A204.1 (cell line): ENCODE measurements around the gene RSRP1.

Source experiments
- FAIRE-seq: peaks from 2 replicates; lab custom pipeline; 2012; peaks lifted over from hg19 to GRCh38; lab: Jason Lieb, UNC

Gene RSRP1

GRCh38 chr1:25217598-25218232 lies 29.5 kb downstream of the RSRP1 start:
- no peak for FAIRE-seq

- FAIRE-seq, result no peak
These were observed 30.2 kb downstream of the RSRP1 start for GRCh38 chr1:25217015-25217414.

DNA sequence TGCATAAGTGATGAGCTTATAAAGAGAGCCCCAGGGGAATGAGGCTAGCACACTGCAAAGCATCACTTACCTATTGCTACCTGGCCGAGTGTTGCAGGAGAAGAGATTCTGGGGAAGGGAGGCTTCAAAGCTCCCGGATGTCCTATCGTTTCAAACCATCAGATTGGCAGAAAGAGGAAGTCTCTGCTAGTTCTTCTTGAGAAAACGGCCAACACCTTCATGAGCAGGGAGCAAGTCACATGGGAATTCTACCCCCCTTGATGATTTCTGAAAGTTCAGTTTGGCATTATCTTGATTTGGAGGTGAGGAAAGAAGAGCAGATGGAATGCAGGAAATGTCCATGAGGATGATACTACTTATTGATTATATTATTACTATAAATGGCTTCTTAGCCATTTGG lies 31.1 kb downstream of the RSRP1 start:
- FAIRE-seq, result no peak

GRCh38 chr1:25212725-25213124 lies 34.5 kb downstream of the RSRP1 start:
- no peak for FAIRE-seq

- FAIRE-seq, result no peak
These were observed 36.5 kb downstream of the RSRP1 start for GRCh38 chr1:25210728-25211127.

DNA sequence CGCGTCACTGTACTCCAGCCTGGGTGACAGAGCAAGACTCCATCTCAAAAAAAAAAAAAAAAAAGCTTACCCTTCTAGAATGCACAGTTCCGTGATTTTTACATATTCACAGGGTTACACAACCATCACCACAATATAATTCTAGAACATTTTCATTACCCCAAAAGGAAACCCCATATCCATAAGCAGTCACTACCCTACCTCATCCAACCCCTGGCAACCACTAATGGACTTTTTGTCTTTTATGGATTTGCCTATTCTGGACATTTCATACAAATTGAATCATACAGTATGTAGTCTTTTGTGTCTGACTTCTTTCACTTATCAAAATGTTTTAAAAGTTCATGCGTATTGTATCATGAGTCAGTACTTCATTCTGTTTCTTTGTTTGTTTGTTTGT lies 37.7 kb downstream of the RSRP1 start:
- no peak for FAIRE-seq

DNA sequence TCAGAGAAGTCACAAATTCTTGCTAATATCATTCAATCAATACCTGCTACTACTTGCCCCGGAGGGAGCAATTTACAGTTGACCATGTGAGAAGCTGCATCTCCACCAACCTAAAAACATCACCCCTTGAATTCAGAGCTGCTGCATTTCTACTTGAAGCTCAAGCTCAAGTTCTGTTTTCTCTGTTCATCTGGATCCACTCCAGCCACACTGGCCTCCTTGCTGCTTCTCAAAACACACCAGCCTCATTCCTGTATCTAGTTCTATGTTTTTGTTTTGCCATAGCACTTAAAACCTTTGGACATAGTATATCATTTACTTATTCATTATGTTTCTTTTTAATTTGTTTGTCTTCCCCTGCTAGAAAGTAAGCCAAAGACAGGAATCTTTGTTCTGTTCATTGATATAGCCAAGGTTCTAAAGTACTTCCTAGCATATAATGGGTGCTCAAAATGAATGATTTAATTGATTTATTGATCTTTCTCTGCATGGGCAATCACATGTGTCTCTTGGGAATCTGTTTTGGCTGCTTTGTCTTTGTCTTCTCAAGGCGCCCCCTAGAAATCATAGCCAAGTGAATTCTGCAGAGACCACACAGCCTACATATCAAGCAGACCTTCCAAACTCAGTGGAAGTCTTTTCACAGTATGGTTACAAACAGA lies 38.6 kb downstream of the RSRP1 start:
- no peak for FAIRE-seq

GRCh38 chr1:25208092-25208491 lies 39.2 kb downstream of the RSRP1 start:
- FAIRE-seq, result no peak

DNA sequence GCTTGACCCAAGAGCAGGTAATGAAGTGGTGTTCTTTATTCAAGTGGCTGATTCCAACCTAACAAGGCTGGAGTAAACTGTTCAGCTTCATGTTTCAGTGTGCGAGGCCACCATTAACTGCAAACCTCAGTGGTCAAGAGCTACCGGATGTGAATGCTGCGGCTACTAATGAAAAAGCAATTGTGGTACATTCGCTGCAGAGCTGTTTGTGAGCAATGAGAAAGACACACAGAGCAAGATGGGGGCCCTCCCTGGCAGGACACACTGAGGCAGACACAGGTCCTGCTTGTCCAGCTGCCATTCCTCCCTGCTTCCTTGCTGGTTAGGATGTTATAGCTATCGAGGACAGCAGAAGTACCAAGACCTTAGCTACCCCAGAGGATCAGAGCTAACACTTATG lies 41.1 kb downstream of the RSRP1 start:
- FAIRE-seq, result no peak

DNA sequence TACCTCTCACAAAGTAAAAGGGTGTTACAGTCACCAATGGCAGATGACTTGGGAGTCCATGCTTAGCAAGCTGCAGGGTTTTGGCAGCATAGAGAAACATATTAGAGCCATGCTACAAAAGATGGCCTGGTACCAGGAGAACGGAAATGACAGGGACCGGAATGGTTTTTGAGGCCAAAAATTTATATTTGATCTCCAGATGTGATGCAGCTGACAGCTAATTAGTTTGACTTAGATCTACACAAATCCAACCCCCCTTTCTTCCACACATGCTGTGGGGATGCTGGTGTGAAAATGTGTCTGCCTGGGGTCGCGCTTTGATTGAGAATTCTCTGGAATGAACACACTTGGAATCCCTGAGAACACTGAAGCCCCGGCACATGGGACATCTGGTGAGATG lies 41.5 kb downstream of the RSRP1 start:
- FAIRE-seq, result no peak

- FAIRE-seq, result peak; percentile 56
These were observed 42.3 kb downstream of the RSRP1 start for GRCh38 chr1:25204797-25205480.

GRCh38 chr1:25201006-25201405 lies 46.2 kb downstream of the RSRP1 start:
- FAIRE-seq, result no peak

GRCh38 chr1:25199819-25200620 lies 47.2 kb downstream of the RSRP1 start:
- no peak for FAIRE-seq

GRCh38 chr1:25198663-25199252 lies 48.5 kb downstream of the RSRP1 start:
- FAIRE-seq, result no peak

GRCh38 chr1:25197982-25198662 lies 49.1 kb downstream of the RSRP1 start:
- no peak for FAIRE-seq

- FAIRE-seq, result no peak
These were observed 49.8 kb downstream of the RSRP1 start for GRCh38 chr1:25197235-25197975.

- no peak for FAIRE-seq
These were observed 50.4 kb downstream of the RSRP1 start for GRCh38 chr1:25196830-25197229.

GRCh38 chr1:25195835-25196234 lies 51.4 kb downstream of the RSRP1 start:
- no peak for FAIRE-seq

DNA sequence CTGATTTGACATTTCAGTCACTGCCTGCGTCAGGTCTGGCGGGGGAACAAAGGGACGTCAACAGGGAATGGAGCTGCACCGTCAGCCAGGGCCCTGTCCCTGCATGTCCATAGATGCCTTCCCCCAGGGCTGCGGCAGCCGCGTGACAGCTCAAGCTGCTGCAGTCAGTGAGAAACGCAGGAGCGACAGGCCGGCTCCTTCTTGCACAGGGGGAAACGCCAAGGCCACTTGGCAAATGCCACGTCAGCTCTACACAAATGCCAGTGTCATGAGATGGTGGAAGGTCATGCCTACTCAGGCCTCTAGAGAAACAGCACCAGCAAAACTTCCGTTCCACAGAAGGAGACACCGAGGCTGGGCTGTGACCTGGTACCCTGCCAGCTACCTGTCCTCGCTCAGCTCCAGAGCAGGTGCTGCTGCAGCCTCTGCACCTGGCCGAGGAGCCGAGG lies 52.7 kb downstream of the RSRP1 start:
- no peak for FAIRE-seq

DNA sequence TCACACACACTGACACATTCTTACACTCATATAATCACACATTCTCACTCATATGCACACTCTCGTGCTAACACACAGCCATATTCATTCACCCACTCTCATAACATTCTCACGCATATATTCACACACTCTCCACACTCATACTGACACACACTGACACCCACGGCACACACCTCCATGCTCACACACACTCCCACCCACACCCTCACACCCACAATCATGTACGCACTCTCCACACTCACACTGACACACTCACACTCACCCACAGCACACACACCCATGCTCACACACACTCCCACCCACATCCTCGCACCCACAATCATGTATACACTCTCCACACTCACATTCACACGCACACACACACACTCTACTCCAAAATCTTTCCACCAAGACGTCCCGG lies 53.2 kb downstream of the RSRP1 start:
- FAIRE-seq, result no peak

DNA sequence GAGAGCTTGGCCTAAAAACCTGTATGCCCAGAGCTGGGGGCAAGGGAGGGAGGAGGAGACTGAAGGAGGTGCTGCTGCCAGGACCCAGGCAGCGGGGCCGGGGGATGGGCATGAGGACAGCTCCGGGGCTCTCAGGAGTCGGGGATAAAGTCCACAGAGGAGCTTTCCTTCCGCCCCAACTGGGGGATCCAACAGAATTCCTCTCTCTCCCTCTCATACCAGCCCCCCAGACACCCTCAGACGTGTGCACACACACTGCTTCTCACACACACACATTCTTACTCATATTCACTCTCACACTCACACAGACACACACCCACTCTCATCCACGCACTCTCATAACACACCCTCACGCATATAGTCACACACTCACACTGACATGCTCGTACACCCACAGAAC lies 54.0 kb downstream of the RSRP1 start:
- no peak for FAIRE-seq
